Kidney (tissue), 14 donors: Measurements from ENCODE around the gene FBLN7. TPM values are rescaled to one million over a fixed set of nuclear protein-coding genes. Genes with fewer than 3 reads are reported as not detected.
A peak's percentile ranks its signal among the peaks of the same experiment; 100 is the strongest.

Experiments used
- DNase-seq, 5 donors: peaks; one replicate each; pipeline ENCODE4 v3.0.0-alpha.2; 2013 to 2020
- FAIRE-seq: peaks from 2 replicates; lab custom pipeline; 2012; peaks lifted over from hg19 to GRCh38; lab: Jason Lieb, UNC
- H3K27ac ChIP-seq, 2 donors: one replicate each; pipeline ENCODE4 v1.7.0; 2013; ENCODE audit warnings: low read depth in 2 of 2, low read length in 2 of 2, inconsistent platforms in 1 of 2
- H3K27me3 ChIP-seq: one replicate; pipeline ENCODE4 v1.7.1; 2013; ENCODE audit warnings: low read length, inconsistent platforms; ENCODE audit not compliant: control insufficient read depth, insufficient read depth
- H3K36me3 ChIP-seq, 3 donors: one replicate each; pipeline versions ENCODE4 v1.7.0 to v1.7.1; 2013; ENCODE audit warnings: low read length in 3 of 3, control low read depth in 1 of 3, inconsistent platforms in 1 of 3; ENCODE audit not compliant: insufficient read depth in 3 of 3, control insufficient read depth in 2 of 3
- H3K4me1 ChIP-seq, 3 donors: one replicate each; pipeline versions ENCODE4 v1.7.0 to v1.7.1; 2013; ENCODE audit warnings: low read length in 3 of 3, inconsistent platforms in 1 of 3, low read depth in 1 of 3; ENCODE audit not compliant: control insufficient read depth in 2 of 3, insufficient read depth in 2 of 3
- H3K4me3 ChIP-seq, 3 donors: one replicate each; pipeline versions ENCODE4 v1.7.0 to v1.8.1; 2013; ENCODE audit warnings: low read length in 3 of 3, control low read depth in 1 of 3, inconsistent platforms in 1 of 3
- H3K9ac ChIP-seq, 3 donors: one replicate each; pipeline versions ENCODE4 v1.7.0 to v1.7.1; 2013; ENCODE audit warnings: low read length in 3 of 3, control low read depth in 1 of 3, inconsistent platforms in 1 of 3
- H3K9me3 ChIP-seq, 3 donors: one replicate each; pipeline versions ENCODE4 v1.7.0 to v1.7.1; 2013; ENCODE audit warnings: low read length in 3 of 3, control low read depth in 1 of 3, inconsistent platforms in 1 of 3; ENCODE audit not compliant: control insufficient read depth in 2 of 3, insufficient read depth in 1 of 3
- CTCF ChIP-seq: IDR thresholded peaks from 3 replicates; pipeline ENCODE4 v1.5.1; 2012; ENCODE audit warnings: mild to moderate bottlenecking, moderate library complexity, borderline replicate concordance; ENCODE audit not compliant: insufficient read depth; ENCODE audit errors: extremely low read depth
- intact Hi-C: fragments of 100-400 bp; cut with DNase I; formaldehyde crosslinking; loops from one replicate; pipeline ENCODE4 v1.11.1; 2022
- polyA plus RNA-seq: library from polyadenylated mRNA; stranded (reverse); fragments of 350-450 nt; fragmentation: Illumina TruSeq; extraction: RNeasy Lipid Tissue Mini Kit (QIAGEN cat#74804); gene quantifications from one replicate; pipeline ENCODE4 v1.2.3, GENCODE V29; 2014; ENCODE audit warnings: low read depth, low replicate concordance; ENCODE audit not compliant: insufficient read depth
- total RNA-seq: library from RNA; stranded (reverse); fragmentation: NEBNext Ultra II Directional; extraction: Animal tissue kit (Norgen Biotek cat#: 25700); gene quantifications from one replicate; pipeline ENCODE4 v1.2.1, GENCODE V29; 2021
- donor health status: control.
- donor health status: control.
- donor health status: control.
- donor health status: control.
- donor health status: control.
- donor health status: DM: yes; HTN: yes; CAD: no.
- donor health status: Normal renal cell carcinoma (clear cell type).

Gene FBLN7
- total and polyA plus RNA-seq, 2 donors from 2014 or later = 0.71 to 4.6 TPM

- intact Hi-C loops = no loop called here
- no peaks in the 10 kb centered on the region for H3K27me3 ChIP-seq
- no peak overlapping the region for H3K27ac ChIP-seq
- FAIRE-seq = no peak
- no peaks in the 10 kb centered on the region for H3K4me1 ChIP-seq
- peaks cover 0 to 7% (median 0%) of the 10 kb centered on the region in 3 donors for H3K9me3 ChIP-seq
- no peak for DNase-seq
- H3K4me3 ChIP-seq = no peak overlapping the region
- no peak overlapping the region for H3K9ac ChIP-seq
- no peak for TF ChIP-seq CTCF
- no peaks in the 10 kb centered on the region for H3K36me3 ChIP-seq
These were observed 37.9 kb downstream of the FBLN7 start for GRCh38 chr2:112175958-112176573.

GRCh38 chr2:112181571-112182290 is 43.5 kb downstream of the FBLN7 start:
- no peaks in the 10 kb centered on the region for H3K27me3 ChIP-seq
- peak in 4 of 5 donors; percentile 46 to 59 (median 56) for DNase-seq
- H3K4me1 ChIP-seq = no peaks in the 10 kb centered on the region
- H3K9me3 ChIP-seq = peaks cover 0 to 7% (median 0%) of the 10 kb centered on the region in 3 donors
- TF ChIP-seq CTCF = no peak
- H3K36me3 ChIP-seq = no peaks in the 10 kb centered on the region
- intact Hi-C loops = no loop called here
- H3K9ac ChIP-seq = no peak overlapping the region
- no peak overlapping the region for H3K27ac ChIP-seq
- no peak overlapping the region for H3K4me3 ChIP-seq
- no peak for FAIRE-seq

- no peaks in the 10 kb centered on the region for H3K27me3 ChIP-seq
These were observed 44.4 kb downstream of the FBLN7 start for GRCh38 chr2:112182581-112183034.

More at GRCh38 chr2:112182581-112183034, 44.4 kb downstream of the FBLN7 start:
- TF ChIP-seq CTCF = no peak
- DNase-seq (peak in 1 of 5 donors; percentile 17), FAIRE-seq (no peak)
- peaks cover 0 to 7% (median 0%) of the 10 kb centered on the region in 3 donors for H3K9me3 ChIP-seq
- H3K27ac ChIP-seq = no peak overlapping the region
- intact Hi-C loops = no loop called here
- no peaks in the 10 kb centered on the region for H3K36me3 ChIP-seq
- H3K4me1 ChIP-seq = no peaks in the 10 kb centered on the region
- no peak overlapping the region for H3K4me3 ChIP-seq
- no peak overlapping the region for H3K9ac ChIP-seq
